ENCODE measurements around the gene MRPL38. TPM values are rescaled to one million over a fixed set of nuclear protein-coding genes. Genes with fewer than 3 reads are reported as not detected.
A peak's percentile ranks its signal among the peaks of the same experiment; 100 is the strongest.

The MRPL38 gene
- total RNA-seq, 1 experiment from 2014 or later: 146 TPM

GRCh38 chr17:75876190-75876937 is 28.3 kb downstream of the MRPL38 start (continued):
- TF ChIP-seq NR2C2 (CRISPR knock-in tag; IDR thresholded peaks at IDR 0.05): 0 out of 2 replicates have a peak, but pooled peaks have one; percentile 27

GRCh38 chr17:75875940-75876189 is 28.8 kb downstream of the MRPL38 start:
- H3K27me3 Mint-ChIP-seq (ENCODE audit: low read depth): peaks cover 37% of the 10 kb centered on the region
- H3K27ac Mint-ChIP-seq: no peak overlapping the region; the same call in 1 of the 2 replicates
- ChIA-PET CTCF (interaction anchor here (0.7 to 6.1 kb wide), 20 partner anchors 9 to 249 kb away, joined by 3 to 71 read pairs (median 4); partner anchors contain the start of genes CDK3, TRIM65 and WBP2), POLR2A (interaction anchor here (3.5 kb wide), 1 partner anchor 21 kb away, joined by 16 read pairs; the partner anchor contains the start of gene WBP2)
- no peaks in the 10 kb centered on the region for H3K9me3 Mint-ChIP-seq
- DNase-seq (ENCODE audit: low spot score) (no peak), ATAC-seq (no peak)
- peaks cover 22% of the 10 kb centered on the region for H3K4me1 Mint-ChIP-seq
- no peak overlapping the region for H3K4me3 Mint-ChIP-seq
- no peaks in the 10 kb centered on the region for H3K36me3 Mint-ChIP-seq
- no peak for TF ChIP-seq CDX4 (CRISPR knock-in tag; IDR thresholded peaks at IDR 0.05; ENCODE audit: borderline replicate concordance)
- TF ChIP-seq FOXJ3 (CRISPR knock-in tag; IDR thresholded peaks at IDR 0.05; ENCODE audit: borderline replicate concordance): no peak
- TF ChIP-seq FOXP4 (CRISPR knock-in tag; IDR thresholded peaks at IDR 0.05): no peak
- TF ChIP-seq ZNF281 (CRISPR knock-in tag; IDR thresholded peaks at IDR 0.05): no peak
- TF ChIP-seq E2F5 (CRISPR knock-in tag; IDR thresholded peaks at IDR 0.05): no peak
- no peak for TF ChIP-seq ATF6 (CRISPR knock-in tag; IDR thresholded peaks at IDR 0.05)
- no peak for TF ChIP-seq RELA (CRISPR knock-in tag; IDR thresholded peaks at IDR 0.05; ENCODE audit: borderline replicate concordance)
- no peak for TF ChIP-seq ZBTB21 (CRISPR knock-in tag; IDR thresholded peaks at IDR 0.05; ENCODE audit: borderline replicate concordance)
- no peak for TF ChIP-seq USF1 (CRISPR knock-in tag; IDR thresholded peaks at IDR 0.05)
- TF ChIP-seq NFYB (CRISPR knock-in tag; conservative IDR thresholded peaks at IDR 0.05; ENCODE audit: low read depth): no peak
- no peak for TF ChIP-seq ZNF512 (CRISPR knock-in tag; IDR thresholded peaks at IDR 0.05; ENCODE audit: borderline replicate concordance)
- no peak for TF ChIP-seq NR1H2 (CRISPR knock-in tag; IDR thresholded peaks at IDR 0.05)
